ENCODE results near the gene RAP2B. TPM values are rescaled to one million over a fixed set of nuclear protein-coding genes. Genes with fewer than 3 reads are reported as not detected.
"Not testable (repeated sequence)": the region's sequence is repeated elsewhere in the genome, so short reads cannot be mapped to it uniquely, and the experiment has no call there.

RAP2B gene
- total RNA-seq, 2 experiments from 2014 or later, result 37.2 to 37.3 TPM

GRCh38 chr3:153180860-153181372, 18.9 kb downstream of the RAP2B start:
- no peak overlapping the region for H3K27ac Mint-ChIP-seq
- no peak overlapping the region for H3K4me3 Mint-ChIP-seq
- POLR2A ChIA-PET, result no interaction called here
- H3K36me3 Mint-ChIP-seq (ENCODE audit: low read depth), result peaks cover 21% of the 10 kb centered on the region
- no peaks in the 10 kb centered on the region for H3K27me3 Mint-ChIP-seq
- no peak for DNase-seq
- CTCF ChIA-PET, result no interaction called here
- peaks cover 2% of the 10 kb centered on the region for H3K9me3 Mint-ChIP-seq
- peaks cover 13% of the 10 kb centered on the region for H3K4me1 Mint-ChIP-seq

- no peak overlapping the region for H3K4me3 Mint-ChIP-seq
- POLR2A ChIA-PET, result interaction anchor here (0.9 kb wide), 1 partner anchor 22 kb away, joined by 4 read pairs; no protein-coding TSS in a partner anchor
- peaks cover 15% of the 10 kb centered on the region for H3K36me3 Mint-ChIP-seq (ENCODE audit: low read depth)
- H3K4me1 Mint-ChIP-seq, result peaks cover 14% of the 10 kb centered on the region
- no peak overlapping the region for H3K27ac Mint-ChIP-seq
- H3K27me3 Mint-ChIP-seq, result no peaks in the 10 kb centered on the region
- DNase-seq, result no peak
- CTCF ChIA-PET, result no interaction called here
- H3K9me3 Mint-ChIP-seq, result no peaks in the 10 kb centered on the region
These were observed 20.7 kb downstream of the RAP2B start for GRCh38 chr3:153182501-153183293.

DNA sequence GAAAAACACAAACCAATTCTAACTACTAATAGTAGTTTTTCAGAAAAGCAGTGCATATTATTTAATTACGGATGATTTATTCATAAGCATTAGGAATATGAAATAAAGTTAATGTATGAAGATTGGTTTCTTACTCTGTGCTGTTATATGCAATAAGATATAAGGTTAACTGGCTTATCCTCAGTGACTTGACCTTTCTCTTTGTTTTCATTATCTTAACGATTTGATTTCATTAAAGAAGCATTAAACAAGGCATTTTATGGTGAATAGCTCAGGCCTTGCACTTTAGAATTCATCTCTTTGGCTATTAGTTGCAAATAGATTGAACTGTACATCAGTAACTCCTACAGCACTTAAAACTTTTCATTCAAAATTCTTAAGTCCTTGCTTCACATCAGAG, 28.9 kb downstream of the RAP2B start:
- CTCF ChIA-PET, result no interaction called here
- no peaks in the 10 kb centered on the region for H3K36me3 Mint-ChIP-seq (ENCODE audit: low read depth)
- POLR2A ChIA-PET, result no interaction called here

DNA sequence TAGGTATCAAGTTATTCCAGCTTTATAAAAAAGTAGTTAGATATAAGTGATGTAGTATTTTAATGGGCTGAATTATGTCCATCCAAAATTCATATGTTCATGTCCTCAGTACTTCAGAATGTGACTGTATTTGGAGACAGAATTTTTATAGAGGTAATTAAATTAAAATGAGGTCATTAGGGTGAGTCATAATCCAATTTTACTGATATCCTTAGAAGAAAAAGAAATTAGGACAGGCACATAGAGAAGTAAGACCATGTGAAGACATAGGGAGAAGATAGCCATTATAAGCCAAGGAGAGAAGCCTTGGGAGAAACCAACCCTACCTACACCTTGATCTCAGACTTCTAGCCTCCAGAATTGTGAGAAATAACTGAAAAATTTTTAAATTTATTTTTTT, 30.3 kb downstream of the RAP2B start:
- no peak for DNase-seq
- H3K27ac Mint-ChIP-seq, result no peak overlapping the region
- ChIA-PET POLR2A (interaction anchor here (1.2 kb wide), 1 partner anchor 17 kb away, joined by 3 read pairs; no protein-coding TSS in a partner anchor), CTCF (interaction anchor here (0.7 kb wide), 1 partner anchor 690 kb away, joined by 7 read pairs; no protein-coding TSS in a partner anchor)
- H3K9me3 Mint-ChIP-seq, result no peaks in the 10 kb centered on the region
- no peak overlapping the region for H3K4me3 Mint-ChIP-seq
- no peaks in the 10 kb centered on the region for H3K4me1 Mint-ChIP-seq
- no peaks in the 10 kb centered on the region for H3K36me3 Mint-ChIP-seq (ENCODE audit: low read depth)
- no peaks in the 10 kb centered on the region for H3K27me3 Mint-ChIP-seq

More for the DNA sequence above, 28.9 kb downstream of the RAP2B start:
- Mint-ChIP-seq H3K27me3 (no peaks in the 10 kb centered on the region), H3K4me1 (peaks cover under 1% of the 10 kb centered on the region), H3K27ac (no peak overlapping the region), H3K9me3 (no peaks in the 10 kb centered on the region), H3K4me3 (no peak overlapping the region)
- DNase-seq, result no peak

DNA sequence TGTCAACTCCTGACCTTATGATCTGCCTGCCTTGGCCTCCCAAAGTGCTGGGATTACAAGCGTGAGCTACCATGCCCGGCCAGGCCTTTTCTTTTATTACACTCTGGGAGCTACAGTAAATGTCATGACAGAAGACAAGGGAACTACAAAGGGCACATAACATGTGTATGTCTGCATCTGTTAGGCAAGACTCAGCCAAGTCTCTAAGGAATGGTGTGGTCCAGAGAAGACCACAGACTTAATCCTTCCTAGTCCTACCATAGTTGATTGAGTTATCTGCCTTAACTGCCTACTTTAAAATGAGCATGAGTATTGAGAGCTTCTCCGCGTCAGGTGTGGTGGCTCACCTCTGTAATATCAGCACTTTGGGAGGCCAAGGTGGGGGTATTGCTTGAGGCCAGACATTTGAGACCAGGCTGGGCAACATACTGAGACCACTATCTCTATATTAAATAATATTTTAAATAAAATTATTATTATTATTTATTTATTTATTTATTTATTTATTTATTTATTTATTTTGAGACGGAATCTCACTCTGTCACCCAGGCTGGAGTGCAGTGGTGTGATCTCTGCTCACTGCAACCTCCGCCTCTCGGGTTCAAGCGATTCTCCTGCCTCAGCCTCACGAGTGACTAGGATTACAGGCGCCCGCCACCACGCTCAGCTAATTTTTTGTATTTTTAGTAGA, 31.9 kb downstream of the RAP2B start:
- DNase-seq; H3K27me3 Mint-ChIP-seq; H3K27ac Mint-ChIP-seq; H3K4me1 Mint-ChIP-seq; H3K9me3 Mint-ChIP-seq; H3K36me3 Mint-ChIP-seq (ENCODE audit: low read depth); H3K4me3 Mint-ChIP-seq; POLR2A ChIA-PET: not testable (repeated sequence)
- CTCF ChIA-PET, result interaction anchor here (0.7 kb wide), 3 partner anchors 21 to 574 kb away, joined by 3 read pairs; no protein-coding TSS in a partner anchor

DNA sequence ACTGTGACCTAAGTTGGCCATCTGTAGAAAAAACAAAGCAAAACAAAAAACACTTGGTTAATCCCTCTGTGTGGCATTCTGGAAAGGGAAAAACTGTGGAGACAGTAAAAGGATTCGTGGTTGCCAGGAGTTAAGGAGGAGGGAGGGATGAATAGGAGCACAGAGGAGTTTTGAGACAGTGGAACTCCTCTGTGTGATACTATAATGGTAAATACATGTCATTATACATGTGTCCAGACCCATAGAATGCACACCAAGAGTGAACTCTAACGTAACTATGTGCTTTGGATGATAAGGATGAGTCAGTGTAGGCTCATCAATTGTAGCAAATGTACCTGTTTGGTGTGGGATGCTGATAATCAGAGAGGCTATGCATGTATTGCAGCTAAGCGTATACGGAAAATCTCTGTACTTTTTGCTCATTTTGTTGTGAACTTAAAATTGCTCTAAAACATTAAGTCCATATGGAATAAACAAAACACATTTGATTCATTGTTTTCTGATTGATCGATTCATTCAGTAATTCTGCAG, 33.4 kb downstream of the RAP2B start:
- CTCF ChIA-PET, result no interaction called here
- H3K27me3 Mint-ChIP-seq, result no peaks in the 10 kb centered on the region
- no peaks in the 10 kb centered on the region for H3K36me3 Mint-ChIP-seq (ENCODE audit: low read depth)
- H3K27ac Mint-ChIP-seq, result no peak overlapping the region
- H3K4me3 Mint-ChIP-seq, result no peak overlapping the region
- POLR2A ChIA-PET, result no interaction called here
- no peak for DNase-seq
- H3K4me1 Mint-ChIP-seq, result no peaks in the 10 kb centered on the region
- no peaks in the 10 kb centered on the region for H3K9me3 Mint-ChIP-seq

- ChIA-PET CTCF (interaction anchor here (0.6 to 4.1 kb wide), 13 partner anchors 9 to 613 kb away, joined by 3 to 38 read pairs (median 3); no protein-coding TSS in a partner anchor), POLR2A (interaction anchor here (1.1 to 2.7 kb wide), 4 partner anchors 17 to 81 kb away, joined by 3 to 10 read pairs (median 3); partner anchors contain the start of gene RAP2B)
- DNase-seq, result no peak
These were observed 47.6 kb downstream of the RAP2B start for GRCh38 chr3:153209596-153209995.

GRCh38 chr3:153210146-153210545, 48.1 kb downstream of the RAP2B start:
- H3K9me3 Mint-ChIP-seq, result no peaks in the 10 kb centered on the region
- H3K4me3 Mint-ChIP-seq, result no peak overlapping the region
- no peak overlapping the region for H3K27ac Mint-ChIP-seq
- peak; percentile 20 for DNase-seq
- peaks cover 3% of the 10 kb centered on the region for H3K36me3 Mint-ChIP-seq (ENCODE audit: low read depth)
- peaks cover 24% of the 10 kb centered on the region for H3K4me1 Mint-ChIP-seq
- ChIA-PET POLR2A (interaction anchor here (0.7 to 2.7 kb wide), 3 partner anchors 48 to 274 kb away, joined by 3 to 10 read pairs (median 3); partner anchors contain the start of gene RAP2B), CTCF (interaction anchor here (0.6 to 4.1 kb wide), 14 partner anchors 8 to 613 kb away, joined by 3 to 38 read pairs (median 3); partner anchors contain the start of gene RAP2B)
- H3K27me3 Mint-ChIP-seq, result no peaks in the 10 kb centered on the region

More at GRCh38 chr3:153209596-153209995, 47.6 kb downstream of the RAP2B start:
- no peak overlapping the region for H3K4me3 Mint-ChIP-seq
- H3K4me1 Mint-ChIP-seq, result peaks cover 23% of the 10 kb centered on the region
- no peaks in the 10 kb centered on the region for H3K27me3 Mint-ChIP-seq
- H3K36me3 Mint-ChIP-seq (ENCODE audit: low read depth), result peaks cover 3% of the 10 kb centered on the region
- no peaks in the 10 kb centered on the region for H3K9me3 Mint-ChIP-seq
- H3K27ac Mint-ChIP-seq, result no peak overlapping the region

GRCh38 chr3:153210660-153211059, 48.6 kb downstream of the RAP2B start:
- DNase-seq, result no peak
- H3K36me3 Mint-ChIP-seq (ENCODE audit: low read depth), result peaks cover 3% of the 10 kb centered on the region
- no peak overlapping the region for H3K4me3 Mint-ChIP-seq
- ChIA-PET POLR2A (interaction anchor here (0.7 to 2.7 kb wide), 3 partner anchors 49 to 273 kb away, joined by 3 to 10 read pairs (median 3); partner anchors contain the start of gene RAP2B), CTCF (interaction anchor here (0.6 to 4.1 kb wide), 6 partner anchors 11 to 67 kb away, joined by 3 to 38 read pairs (median 4); partner anchors contain the start of gene RAP2B)
- no peak overlapping the region for H3K27ac Mint-ChIP-seq
- H3K27me3 Mint-ChIP-seq, result no peaks in the 10 kb centered on the region
- H3K9me3 Mint-ChIP-seq, result no peaks in the 10 kb centered on the region
- H3K4me1 Mint-ChIP-seq, result peaks cover 29% of the 10 kb centered on the region

DNA sequence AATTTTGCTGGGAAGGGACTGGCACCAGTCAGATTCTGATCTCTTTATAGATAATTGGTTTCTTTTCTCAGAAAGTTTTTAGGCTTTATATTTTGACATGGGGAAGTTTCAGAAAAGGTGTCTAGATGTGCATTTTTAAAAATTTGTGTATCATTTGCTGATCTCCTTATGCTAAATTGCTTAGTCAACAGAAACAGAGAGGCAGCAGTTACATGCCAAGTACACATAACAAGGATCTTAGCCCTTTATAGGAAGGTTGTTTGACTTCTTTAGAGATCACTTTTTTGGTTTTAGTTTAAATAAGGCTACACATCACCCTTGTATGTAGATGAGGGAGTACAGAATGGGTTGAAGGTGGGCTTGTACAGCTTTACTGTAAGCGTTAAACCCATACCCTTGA, 53.5 kb downstream of the RAP2B start:
- no peak overlapping the region for H3K27ac Mint-ChIP-seq
- H3K4me3 Mint-ChIP-seq, result no peak overlapping the region
- H3K4me1 Mint-ChIP-seq, result peaks cover 50% of the 10 kb centered on the region
- DNase-seq, result no peak
- POLR2A ChIA-PET, result interaction anchor here (2.6 kb wide), 1 partner anchor 54 kb away, joined by 16 read pairs; the partner anchor contains the start of gene RAP2B
- H3K27me3 Mint-ChIP-seq, result no peaks in the 10 kb centered on the region
- peaks cover 15% of the 10 kb centered on the region for H3K36me3 Mint-ChIP-seq (ENCODE audit: low read depth)
- CTCF ChIA-PET, result interaction anchor here (1.6 kb wide), 1 partner anchor 75 kb away, joined by 3 read pairs; no protein-coding TSS in a partner anchor
- peaks cover 7% of the 10 kb centered on the region for H3K9me3 Mint-ChIP-seq

DNA sequence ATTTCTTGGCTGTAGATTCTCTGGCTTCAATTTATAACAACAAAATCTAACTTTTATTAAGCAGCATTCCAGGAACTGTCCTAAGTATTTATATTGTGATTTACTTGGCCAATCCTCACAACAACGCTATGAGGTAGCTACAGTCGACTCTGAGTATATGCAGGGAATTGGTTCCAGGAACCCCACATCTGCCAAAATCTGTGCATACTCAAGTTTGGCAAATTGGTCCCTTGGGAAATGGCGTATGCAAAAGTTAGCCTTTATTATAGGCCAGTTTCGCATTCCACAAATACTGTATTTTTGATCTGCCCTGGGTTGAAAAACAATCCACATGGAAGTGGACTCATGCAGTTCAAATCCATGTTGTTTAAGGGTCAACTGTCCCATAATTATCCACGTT, 53.9 kb downstream of the RAP2B start:
- ChIA-PET POLR2A (interaction anchor here (2.6 kb wide), 1 partner anchor 55 kb away, joined by 16 read pairs; the partner anchor contains the start of gene RAP2B), CTCF (interaction anchor here (1.6 kb wide), 1 partner anchor 74 kb away, joined by 3 read pairs; no protein-coding TSS in a partner anchor)

GRCh38 chr3:153216928-153217327, 54.9 kb downstream of the RAP2B start:
- DNase-seq, result no peak
- H3K36me3 Mint-ChIP-seq (ENCODE audit: low read depth), result peaks cover 19% of the 10 kb centered on the region
- H3K9me3 Mint-ChIP-seq, result peaks cover 7% of the 10 kb centered on the region
- no peak overlapping the region for H3K27ac Mint-ChIP-seq
- no peak overlapping the region for H3K4me3 Mint-ChIP-seq
- H3K4me1 Mint-ChIP-seq, result peaks cover 60% of the 10 kb centered on the region
- POLR2A ChIA-PET, result interaction anchor here (2.6 kb wide), 1 partner anchor 56 kb away, joined by 16 read pairs; the partner anchor contains the start of gene RAP2B
- no peaks in the 10 kb centered on the region for H3K27me3 Mint-ChIP-seq
- CTCF ChIA-PET, result interaction anchor here (1.6 kb wide), 1 partner anchor 73 kb away, joined by 3 read pairs; no protein-coding TSS in a partner anchor

More for the DNA sequence above, 53.9 kb downstream of the RAP2B start:
- no peak for DNase-seq
- Mint-ChIP-seq H3K4me3 (no peak overlapping the region), H3K27ac (no peak overlapping the region), H3K4me1 (peaks cover 50% of the 10 kb centered on the region), H3K27me3 (no peaks in the 10 kb centered on the region), H3K9me3 (peaks cover 7% of the 10 kb centered on the region), H3K36me3 (ENCODE audit: low read depth) (peaks cover 19% of the 10 kb centered on the region)
